ENCODE results near the gene ALG12. TPM values are rescaled to one million over a fixed set of nuclear protein-coding genes. Genes with fewer than 3 reads are reported as not detected.

The ALG12 gene
- total and polyA plus RNA-seq, 2 of the 13 experiments (the other 11 are each of a cell fraction or from before 2014, with no cell fraction given): 7.8 to 15.8 TPM

- TF ChIP-seq, protein P1, sequence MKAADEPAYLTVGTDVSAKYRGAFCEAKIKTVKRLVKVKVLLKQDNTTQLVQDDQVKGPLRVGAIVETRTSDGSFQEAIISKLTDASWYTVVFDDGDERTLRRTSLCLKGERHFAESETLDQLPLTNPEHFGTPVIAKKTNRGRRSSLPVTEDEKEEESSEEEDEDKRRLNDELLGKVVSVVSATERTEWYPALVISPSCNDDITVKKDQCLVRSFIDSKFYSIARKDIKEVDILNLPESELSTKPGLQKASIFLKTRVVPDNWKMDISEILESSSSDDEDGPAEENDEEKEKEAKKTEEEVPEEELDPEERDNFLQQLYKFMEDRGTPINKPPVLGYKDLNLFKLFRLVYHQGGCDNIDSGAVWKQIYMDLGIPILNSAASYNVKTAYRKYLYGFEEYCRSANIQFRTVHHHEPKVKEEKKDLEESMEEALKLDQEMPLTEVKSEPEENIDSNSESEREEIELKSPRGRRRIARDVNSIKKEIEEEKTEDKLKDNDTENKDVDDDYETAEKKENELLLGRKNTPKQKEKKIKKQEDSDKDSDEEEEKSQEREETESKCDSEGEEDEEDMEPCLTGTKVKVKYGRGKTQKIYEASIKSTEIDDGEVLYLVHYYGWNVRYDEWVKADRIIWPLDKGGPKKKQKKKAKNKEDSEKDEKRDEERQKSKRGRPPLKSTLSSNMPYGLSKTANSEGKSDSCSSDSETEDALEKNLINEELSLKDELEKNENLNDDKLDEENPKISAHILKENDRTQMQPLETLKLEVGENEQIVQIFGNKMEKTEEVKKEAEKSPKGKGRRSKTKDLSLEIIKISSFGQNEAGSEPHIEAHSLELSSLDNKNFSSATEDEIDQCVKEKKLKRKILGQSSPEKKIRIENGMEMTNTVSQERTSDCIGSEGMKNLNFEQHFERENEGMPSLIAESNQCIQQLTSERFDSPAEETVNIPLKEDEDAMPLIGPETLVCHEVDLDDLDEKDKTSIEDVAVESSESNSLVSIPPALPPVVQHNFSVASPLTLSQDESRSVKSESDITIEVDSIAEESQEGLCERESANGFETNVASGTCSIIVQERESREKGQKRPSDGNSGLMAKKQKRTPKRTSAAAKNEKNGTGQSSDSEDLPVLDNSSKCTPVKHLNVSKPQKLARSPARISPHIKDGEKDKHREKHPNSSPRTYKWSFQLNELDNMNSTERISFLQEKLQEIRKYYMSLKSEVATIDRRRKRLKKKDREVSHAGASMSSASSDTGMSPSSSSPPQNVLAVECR (CRISPR knock-in tag; IDR thresholded peaks at IDR 0.05; ENCODE audit: borderline replicate concordance): peak; percentile 63; the same call in 1 of the 2 replicates
- peak; percentile 61; the same call in 1 of the 2 replicates for TF ChIP-seq RFXAP (CRISPR knock-in tag; IDR thresholded peaks at IDR 0.05; ENCODE audit: borderline replicate concordance)
- TF ChIP-seq ZBTB10 (CRISPR knock-in tag; IDR thresholded peaks at IDR 0.05; ENCODE audit: borderline replicate concordance): no peak
- peak; percentile 42; the same call in 1 of the 2 replicates for TF ChIP-seq RELA (CRISPR knock-in tag; IDR thresholded peaks at IDR 0.05)
- TF ChIP-seq ATF7-NPFF (CRISPR knock-in tag; IDR thresholded peaks at IDR 0.05; ENCODE audit: low read depth): peak; percentile 68; the same call in 1 of the 2 replicates
- 0 out of 2 replicates have a peak, but pooled peaks have one; percentile 28 for TF ChIP-seq ZSCAN31 (CRISPR knock-in tag; IDR thresholded peaks at IDR 0.05; ENCODE audit: low read depth)
- TF ChIP-seq TAF1 (CRISPR knock-in tag; IDR thresholded peaks at IDR 0.05): 0 out of 2 replicates have a peak, but pooled peaks have one; percentile 36
- TF ChIP-seq ZNF296 (CRISPR knock-in tag; conservative IDR thresholded peaks at IDR 0.05): peak; percentile 90; the same call in 1 of the 2 replicates
- TF ChIP-seq, protein P2, sequence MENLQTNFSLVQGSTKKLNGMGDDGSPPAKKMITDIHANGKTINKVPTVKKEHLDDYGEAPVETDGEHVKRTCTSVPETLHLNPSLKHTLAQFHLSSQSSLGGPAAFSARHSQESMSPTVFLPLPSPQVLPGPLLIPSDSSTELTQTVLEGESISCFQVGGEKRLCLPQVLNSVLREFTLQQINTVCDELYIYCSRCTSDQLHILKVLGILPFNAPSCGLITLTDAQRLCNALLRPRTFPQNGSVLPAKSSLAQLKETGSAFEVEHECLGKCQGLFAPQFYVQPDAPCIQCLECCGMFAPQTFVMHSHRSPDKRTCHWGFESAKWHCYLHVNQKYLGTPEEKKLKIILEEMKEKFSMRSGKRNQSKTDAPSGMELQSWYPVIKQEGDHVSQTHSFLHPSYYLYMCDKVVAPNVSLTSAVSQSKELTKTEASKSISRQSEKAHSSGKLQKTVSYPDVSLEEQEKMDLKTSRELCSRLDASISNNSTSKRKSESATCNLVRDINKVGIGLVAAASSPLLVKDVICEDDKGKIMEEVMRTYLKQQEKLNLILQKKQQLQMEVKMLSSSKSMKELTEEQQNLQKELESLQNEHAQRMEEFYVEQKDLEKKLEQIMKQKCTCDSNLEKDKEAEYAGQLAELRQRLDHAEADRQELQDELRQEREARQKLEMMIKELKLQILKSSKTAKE (CRISPR knock-in tag; IDR thresholded peaks at IDR 0.05; ENCODE audit: borderline replicate concordance): peak; percentile 79
- TF ChIP-seq ZBTB33 (CRISPR knock-in tag; IDR thresholded peaks at IDR 0.05): peak; percentile 73; the same call in 1 of the 2 replicates
- TF ChIP-seq, protein P3, sequence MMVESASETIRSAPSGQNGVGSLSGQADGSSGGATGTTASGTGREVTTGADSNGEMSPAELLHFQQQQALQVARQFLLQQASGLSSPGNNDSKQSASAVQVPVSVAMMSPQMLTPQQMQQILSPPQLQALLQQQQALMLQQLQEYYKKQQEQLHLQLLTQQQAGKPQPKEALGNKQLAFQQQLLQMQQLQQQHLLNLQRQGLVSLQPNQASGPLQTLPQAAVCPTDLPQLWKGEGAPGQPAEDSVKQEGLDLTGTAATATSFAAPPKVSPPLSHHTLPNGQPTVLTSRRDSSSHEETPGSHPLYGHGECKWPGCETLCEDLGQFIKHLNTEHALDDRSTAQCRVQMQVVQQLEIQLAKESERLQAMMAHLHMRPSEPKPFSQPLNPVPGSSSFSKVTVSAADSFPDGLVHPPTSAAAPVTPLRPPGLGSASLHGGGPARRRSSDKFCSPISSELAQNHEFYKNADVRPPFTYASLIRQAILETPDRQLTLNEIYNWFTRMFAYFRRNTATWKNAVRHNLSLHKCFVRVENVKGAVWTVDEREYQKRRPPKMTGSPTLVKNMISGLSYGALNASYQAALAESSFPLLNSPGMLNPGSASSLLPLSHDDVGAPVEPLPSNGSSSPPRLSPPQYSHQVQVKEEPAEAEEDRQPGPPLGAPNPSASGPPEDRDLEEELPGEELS (CRISPR knock-in tag; IDR thresholded peaks at IDR 0.05): peak; percentile 38; the same call in 1 of the 2 replicates
- TF ChIP-seq CBX2 (IDR thresholded peaks at IDR 0.05; ENCODE audit: low read depth, low read length): no peak
- peak; percentile 80; the same call in 1 of the 2 replicates for TF ChIP-seq CBX2 (CRISPR knock-in tag; IDR thresholded peaks at IDR 0.05; ENCODE audit: low read depth)
- TF ChIP-seq MED1 (CRISPR knock-in tag; IDR thresholded peaks at IDR 0.05): peak; percentile 84
These were observed 37.6 kb upstream of the ALG12 start (continued) for GRCh38 chr22:49955581-49956417.
